Aorta (tissue), 5 donors: ENCODE measurements around the gene EFR3B. TPM values are rescaled to one million over a fixed set of nuclear protein-coding genes. Genes with fewer than 3 reads are reported as not detected.
"Not testable (repeated sequence)": the region's sequence is repeated elsewhere in the genome, so short reads cannot be mapped to it uniquely, and the experiment has no call there.

Experiments
- ATAC-seq: fragments of 200-7000 bp; cut with Tn5 transposase; one replicate; pipeline ENCODE4 v1.9.1; 2022; ENCODE audit warnings: moderate library complexity; ENCODE audit not compliant: low FRiP score
- DNase-seq, 2 donors: peaks; one replicate each; pipeline ENCODE4 v3.0.0-alpha.2; 2020
- H3K27ac ChIP-seq, 2 donors: one replicate each; pipeline ENCODE4 v1.5.1; 2013; ENCODE audit warnings: low read length in 2 of 2, mild to moderate bottlenecking in 2 of 2, moderate library complexity in 2 of 2, control low read depth in 1 of 2, inconsistent platforms in 1 of 2, low read depth in 1 of 2
- H3K27me3 ChIP-seq, 2 donors: one replicate each; pipeline ENCODE4 v1.6.1; 2013; ENCODE audit warnings: control low read depth in 1 of 2, low read length in 1 of 2, mild to moderate bottlenecking in 1 of 2, moderate library complexity in 1 of 2; ENCODE audit not compliant: insufficient read depth in 2 of 2, control insufficient read depth in 1 of 2
- H3K36me3 ChIP-seq, 2 donors: one replicate each; pipeline ENCODE4 v1.6.1; 2013; ENCODE audit warnings: control low read depth in 1 of 2, low read length in 1 of 2, mild to moderate bottlenecking in 1 of 2; ENCODE audit not compliant: insufficient read depth in 2 of 2, control insufficient read depth in 1 of 2
- H3K4me1 ChIP-seq, 2 donors: one replicate each; pipeline ENCODE4 v1.6.1; 2013; ENCODE audit warnings: low read length in 2 of 2, control low read depth in 1 of 2, mild to moderate bottlenecking in 1 of 2, moderate library complexity in 1 of 2; ENCODE audit not compliant: insufficient read depth in 2 of 2, control insufficient read depth in 1 of 2
- H3K4me3 ChIP-seq, 2 donors: one replicate each; pipeline ENCODE4 v1.5.1; 2013; ENCODE audit warnings: low read length in 2 of 2, control low read depth in 1 of 2, mild to moderate bottlenecking in 1 of 2
- H3K9me3 ChIP-seq: one replicate; pipeline ENCODE4 v1.6.1; 2013; ENCODE audit warnings: mild to moderate bottlenecking, low read length; ENCODE audit not compliant: control insufficient read depth
- WGBS, 2 donors: extraction: QIAGEN DNeasy Blood & Tissue Kit; methylation state at CpG; one replicate each; pipeline ENCODE4 v1.1.7; 2013; 5-methylcytosine and 5-hydroxymethylcytosine counted together
- intact Hi-C, 2 donors: fragments of 100-400 bp; cut with DNase I; formaldehyde crosslinking; loops; one replicate each; pipeline versions ENCODE4 v1.14.2 to v1.15.0; 2022
- long read RNA-seq, 2 donors: library from polyadenylated mRNA; unstranded; transcript quantifications; one replicate each; pipeline ENCODE4 v2.0.0, GENCODE V29; 2020 to 2021
- polyA plus RNA-seq, 2 donors: library from polyadenylated mRNA; stranded (reverse); fragments of 200-250 nt; gene quantifications; one replicate each; pipeline ENCODE4 v1.2.3, GENCODE V29; 2013
- total RNA-seq, 2 donors: library from RNA; stranded (reverse); fragmentation: NEBNext Ultra II Directional; extraction: Animal tissue kit (Norgen Biotek cat#: 25700); gene quantifications; one replicate each; pipeline ENCODE4 v1.2.1, GENCODE V29; 2021
- donor health status: healthy with polysubstance abuse.
- donor health status: Bipolar disorder and iron deficiency.
- donor health status: DM: no; HTN: no; CAD: no.
- donor health status: DM: no; HTN: no; CAD: no.
- donor health status: DM: yes; HTN: yes; CAD: no.

The EFR3B gene, protein sequence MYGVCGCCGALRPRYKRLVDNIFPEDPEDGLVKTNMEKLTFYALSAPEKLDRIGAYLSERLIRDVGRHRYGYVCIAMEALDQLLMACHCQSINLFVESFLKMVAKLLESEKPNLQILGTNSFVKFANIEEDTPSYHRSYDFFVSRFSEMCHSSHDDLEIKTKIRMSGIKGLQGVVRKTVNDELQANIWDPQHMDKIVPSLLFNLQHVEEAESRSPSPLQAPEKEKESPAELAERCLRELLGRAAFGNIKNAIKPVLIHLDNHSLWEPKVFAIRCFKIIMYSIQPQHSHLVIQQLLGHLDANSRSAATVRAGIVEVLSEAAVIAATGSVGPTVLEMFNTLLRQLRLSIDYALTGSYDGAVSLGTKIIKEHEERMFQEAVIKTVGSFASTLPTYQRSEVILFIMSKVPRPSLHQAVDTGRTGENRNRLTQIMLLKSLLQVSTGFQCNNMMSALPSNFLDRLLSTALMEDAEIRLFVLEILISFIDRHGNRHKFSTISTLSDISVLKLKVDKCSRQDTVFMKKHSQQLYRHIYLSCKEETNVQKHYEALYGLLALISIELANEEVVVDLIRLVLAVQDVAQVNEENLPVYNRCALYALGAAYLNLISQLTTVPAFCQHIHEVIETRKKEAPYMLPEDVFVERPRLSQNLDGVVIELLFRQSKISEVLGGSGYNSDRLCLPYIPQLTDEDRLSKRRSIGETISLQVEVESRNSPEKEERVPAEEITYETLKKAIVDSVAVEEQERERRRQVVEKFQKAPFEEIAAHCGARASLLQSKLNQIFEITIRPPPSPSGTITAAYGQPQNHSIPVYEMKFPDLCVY
- total RNA-seq = 1 to 10 TPM; 1.3 TPM
- polyA plus RNA-seq = under 1 TPM; 0.36 to 0.50 TPM
- long read RNA-seq, donor 1, partial matches to known transcripts = 1 of 6 reads
- long read RNA-seq, donor 1, other reads (novel, unspliced or antisense) = 5 of 6 reads
- long read RNA-seq, donor 2, partial matches to known transcripts = 0 of 1 reads
- long read RNA-seq, donor 2, other reads (novel, unspliced or antisense) = 1 of 1 reads

DNA sequence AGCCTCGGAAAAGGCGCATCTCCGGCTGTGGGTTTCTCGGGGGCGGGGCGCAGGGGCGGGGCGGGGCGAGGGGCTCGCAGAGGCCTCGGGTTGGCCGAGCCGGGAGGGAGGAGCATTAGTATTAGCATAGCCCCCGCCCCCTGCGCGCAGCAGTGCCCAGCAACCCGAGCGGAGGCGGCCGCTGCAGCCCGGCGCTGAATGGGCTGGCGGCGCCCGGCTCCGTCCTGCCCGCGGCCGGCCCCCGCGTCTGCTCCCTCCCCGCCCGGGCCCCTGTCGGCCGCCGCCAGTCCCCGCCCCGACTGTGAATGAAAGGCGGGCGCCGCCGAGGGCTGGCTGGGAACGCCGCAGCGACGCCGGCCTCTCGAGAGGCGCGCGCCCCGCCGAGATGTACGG, at the start of gene EFR3B:
EFR3B (plus strand) TSS at position 149 of the 393 bp plus-strand sequence; CDS start at position 386, 237 bp downstream.
- DNase-seq (peak; percentile 97), ATAC-seq (peak; percentile 98)
- peak within 1 kb of the TSS in 1 of 2 donors; percentile 13 for H3K27ac ChIP-seq
- intact Hi-C loops = loop anchor here (2.0 to 5.0 kb wide), 3 partner anchors 65 to 90 kb away; partner anchors contain the start of gene DNAJC27 (in 1 of the 2)
- H3K9me3 ChIP-seq = no peaks in the 10 kb centered on the region
- no peaks in the 10 kb centered on the region for H3K4me1 ChIP-seq
- no peaks in the 10 kb centered on the region for H3K27me3 ChIP-seq
- H3K36me3 ChIP-seq = no peaks in the 10 kb centered on the region
- peak within 1 kb of the TSS; percentile 42 to 57 for H3K4me3 ChIP-seq
- WGBS, 2 donors = 1% methylated on average over 14 to 54 of the region's 54 CpGs

DNA sequence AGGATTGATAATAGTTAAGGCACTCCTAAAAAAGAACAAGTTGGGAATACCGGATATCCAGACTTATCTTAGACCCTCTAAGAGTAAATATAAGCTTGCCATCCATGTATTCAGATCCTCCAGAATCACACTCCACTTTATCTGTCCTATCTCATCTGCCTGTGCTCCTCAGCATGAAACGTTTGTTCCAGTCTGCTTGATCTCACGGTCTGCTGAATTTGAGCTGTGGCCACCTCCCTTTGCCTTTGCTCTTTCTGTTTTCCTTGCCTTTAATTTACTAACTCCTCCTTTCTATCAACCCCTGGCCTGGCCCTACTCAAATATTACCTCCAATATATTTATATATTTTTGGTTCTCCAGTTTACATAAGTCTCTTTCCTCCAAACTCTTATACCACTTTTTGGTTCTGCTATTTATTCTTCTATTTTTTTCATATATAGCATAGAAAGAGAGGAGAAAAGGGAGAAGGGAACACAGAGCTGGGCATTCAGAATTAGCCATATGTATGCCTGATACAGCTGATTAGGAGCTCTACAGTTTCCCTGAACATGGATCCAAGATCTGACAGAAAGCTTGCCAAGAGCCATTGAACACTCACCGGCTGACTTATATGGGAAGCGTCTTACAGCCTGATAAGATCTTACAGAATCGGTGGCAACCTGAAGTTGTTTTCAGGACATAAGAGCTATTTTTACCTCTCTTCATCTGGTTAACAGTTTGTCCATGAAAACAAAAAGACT, 48.3 kb upstream of the EFR3B start:
- Histone ChIP-seq H3K36me3 (no peaks in the 10 kb centered on the region), H3K27me3 (no peaks in the 10 kb centered on the region), H3K4me1 (peaks cover 0 to 2% of the 10 kb centered on the region in 2 donors), H3K4me3 (no peak overlapping the region), H3K9me3 (no peaks in the 10 kb centered on the region), H3K27ac (no peak overlapping the region)
- 42 to 50% methylated on average over 6 of the region's 6 CpGs for WGBS, 2 donors
- ATAC-seq (no peak), DNase-seq (no peak)
- intact Hi-C loops = no loop called here

DNA sequence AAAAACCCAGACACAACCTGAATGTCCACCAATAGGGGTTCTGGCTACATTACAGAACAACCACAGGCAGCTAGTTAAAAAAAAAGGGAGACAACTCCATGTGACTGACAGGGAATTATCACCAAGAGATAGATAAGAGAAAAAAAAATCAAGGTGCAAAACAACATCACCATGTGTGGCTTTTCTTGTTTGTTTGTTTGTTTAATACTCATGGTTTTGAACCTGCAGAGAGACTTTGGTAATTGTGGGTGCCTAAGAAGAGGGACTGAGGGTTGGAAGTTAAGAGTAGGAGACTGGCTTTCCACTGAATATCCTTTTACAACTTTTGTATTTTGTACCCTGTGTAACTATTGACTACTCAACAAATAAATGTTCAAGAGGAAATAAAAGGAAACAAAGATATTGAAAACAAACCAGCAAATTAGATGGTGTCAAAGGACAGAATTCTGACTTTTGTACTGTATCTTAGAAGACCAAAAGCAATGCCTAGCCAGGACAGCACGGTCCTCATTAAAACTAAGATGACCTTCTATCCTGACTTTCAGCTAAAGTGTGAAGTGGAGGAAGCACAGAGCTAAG, 47.6 kb upstream of the EFR3B start:
- peaks cover 0 to 2% of the 10 kb centered on the region in 2 donors for H3K4me1 ChIP-seq
- no peak overlapping the region for H3K4me3 ChIP-seq
- no peak for DNase-seq
- ATAC-seq = no peak
- no peaks in the 10 kb centered on the region for H3K9me3 ChIP-seq
- 85 to 93% methylated on average over 1 of the region's 1 CpG for WGBS, 2 donors
- no peaks in the 10 kb centered on the region for H3K36me3 ChIP-seq
- H3K27ac ChIP-seq = no peak overlapping the region
- intact Hi-C loops = no loop called here
- H3K27me3 ChIP-seq = no peaks in the 10 kb centered on the region

DNA sequence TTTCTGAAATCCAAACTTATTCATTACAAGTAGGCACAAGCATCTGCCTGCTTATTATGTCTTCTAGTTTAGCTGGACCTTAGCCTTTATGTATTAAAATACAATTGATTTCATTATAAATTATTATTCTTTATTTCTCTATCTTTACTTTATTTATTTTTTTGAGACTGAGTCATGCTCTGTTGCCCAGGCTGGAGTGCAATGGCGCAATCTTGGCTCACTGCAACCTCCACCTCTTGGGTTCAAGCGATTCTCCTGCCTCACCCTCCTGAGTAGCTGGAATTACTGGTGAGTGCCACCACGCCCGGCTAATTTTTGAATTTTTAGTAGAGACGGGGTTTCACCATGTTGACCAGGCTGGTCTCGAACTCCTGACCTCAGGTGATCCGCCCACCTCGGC, 42.8 kb upstream of the EFR3B start:
- H3K36me3 ChIP-seq, H3K27ac ChIP-seq, intact Hi-C loops, H3K4me3 ChIP-seq, H3K4me1 ChIP-seq, H3K9me3 ChIP-seq, DNase-seq, H3K27me3 ChIP-seq, ATAC-seq: not testable (repeated sequence)
- WGBS, 2 donors = 84 to 91% methylated on average over 8 of the region's 8 CpGs

DNA sequence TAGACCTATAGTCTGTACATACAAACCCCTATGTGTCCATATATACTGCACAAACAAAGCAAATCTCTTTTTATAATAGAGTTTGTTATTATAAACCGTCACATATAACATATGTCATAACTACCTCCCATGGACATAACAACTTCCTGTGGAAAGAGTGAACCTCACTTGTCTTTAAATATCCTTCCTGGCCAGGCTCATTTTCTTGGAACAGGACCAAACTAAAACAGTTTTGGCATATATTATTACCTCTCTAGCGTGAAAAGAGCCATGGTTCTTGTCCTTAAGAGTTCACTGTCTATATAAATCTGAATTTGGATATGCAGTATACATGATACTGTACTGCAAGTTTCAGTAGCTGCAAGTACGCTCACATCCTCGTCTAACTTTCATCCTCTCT, 41.8 kb upstream of the EFR3B start:
- H3K36me3 ChIP-seq = no peaks in the 10 kb centered on the region
- WGBS, 2 donors = 29% methylated on average over 4 of the region's 4 CpGs
- ATAC-seq (no peak), DNase-seq (no peak)
- no peak overlapping the region for H3K4me3 ChIP-seq
- H3K4me1 ChIP-seq = peaks cover 0 to 2% of the 10 kb centered on the region in 2 donors
- H3K9me3 ChIP-seq = no peaks in the 10 kb centered on the region
- intact Hi-C loops = no loop called here
- no peak overlapping the region for H3K27ac ChIP-seq
- no peaks in the 10 kb centered on the region for H3K27me3 ChIP-seq

DNA sequence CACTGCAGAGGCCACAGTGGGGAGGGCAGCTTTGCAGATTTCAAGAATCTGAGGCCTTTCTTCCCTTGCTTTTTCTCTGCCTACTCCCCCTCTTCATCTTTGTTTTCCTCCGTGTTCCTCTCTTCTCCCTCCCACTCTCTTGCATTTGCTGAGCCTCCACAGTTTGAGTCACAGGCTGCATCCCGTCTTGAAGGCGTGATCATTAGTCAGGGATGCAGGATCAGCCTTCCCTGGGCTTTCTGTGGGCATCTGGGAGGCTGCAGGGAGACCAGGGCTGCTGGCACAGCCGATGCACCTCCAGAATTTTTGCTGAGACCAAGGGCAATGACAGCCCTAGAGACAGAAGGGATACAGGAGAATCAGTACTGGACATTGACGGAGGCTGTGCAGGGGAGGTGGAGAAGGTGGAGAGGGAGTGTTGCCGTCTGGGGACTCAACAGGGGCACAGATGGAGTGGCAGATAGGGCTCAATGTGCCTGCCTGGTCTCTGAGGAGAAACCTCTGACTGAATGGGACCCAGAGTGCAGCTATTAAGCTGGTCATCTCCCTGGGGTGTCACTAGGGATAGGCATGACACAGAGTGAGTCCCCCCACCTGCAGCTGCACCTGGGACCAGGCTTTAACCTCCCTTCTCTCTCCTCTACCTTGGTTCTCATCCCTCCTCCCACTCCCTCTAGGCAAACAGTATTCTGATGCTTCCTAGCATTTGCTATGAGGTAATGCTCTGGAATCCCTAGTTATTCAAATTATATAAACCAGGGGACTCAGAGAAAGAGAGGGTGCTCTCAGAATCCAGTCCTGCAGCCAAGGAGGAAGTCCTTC, 41.2 kb upstream of the EFR3B start:
- H3K4me3 ChIP-seq = no peak overlapping the region
- no peaks in the 10 kb centered on the region for H3K27me3 ChIP-seq
- peaks cover 0 to 2% of the 10 kb centered on the region in 2 donors for H3K4me1 ChIP-seq
- intact Hi-C loops = no loop called here
- H3K36me3 ChIP-seq = no peaks in the 10 kb centered on the region
- 52 to 55% methylated on average over 6 of the region's 6 CpGs for WGBS, 2 donors
- H3K9me3 ChIP-seq = no peaks in the 10 kb centered on the region
- ATAC-seq (no peak), DNase-seq (no peak)
- H3K27ac ChIP-seq = no peak overlapping the region

DNA sequence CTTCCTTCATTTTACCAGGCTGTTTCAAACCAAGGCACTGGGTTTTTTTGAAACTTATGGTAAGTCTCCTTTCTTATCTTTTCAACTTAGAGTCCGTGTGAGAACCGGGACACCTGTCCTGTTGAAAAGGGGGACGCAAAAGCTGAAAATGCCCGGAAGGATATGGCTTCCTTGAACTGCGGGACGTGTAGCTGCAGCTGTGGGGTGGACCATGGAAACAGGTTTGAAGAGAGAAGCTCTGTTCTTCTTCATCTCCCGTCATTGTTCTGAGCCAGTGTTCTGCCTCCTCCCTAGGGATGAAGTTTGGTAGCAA, 40.6 kb upstream of the EFR3B start:
- H3K27ac ChIP-seq = no peak overlapping the region
- no peaks in the 10 kb centered on the region for H3K9me3 ChIP-seq
- intact Hi-C loops = no loop called here
- DNase-seq (no peak), ATAC-seq (no peak)
- 91 to 92% methylated on average over 7 of the region's 7 CpGs for WGBS, 2 donors
- H3K36me3 ChIP-seq = no peaks in the 10 kb centered on the region
- no peak overlapping the region for H3K4me3 ChIP-seq
- no peaks in the 10 kb centered on the region for H3K27me3 ChIP-seq
- peaks cover 0 to 2% of the 10 kb centered on the region in 2 donors for H3K4me1 ChIP-seq
